Uterus (tissue), 2 donors: Measurements from ENCODE around the gene GAS2L2.

Source experiments
- CTCF ChIP-seq, 4 experiments: fragments of 200-600 bp in 2 of 4; fragments of 450-650 bp in 2 of 4; sonication (generic) in 2 of 4; IDR thresholded peaks; one replicate each; pipeline ENCODE4 v1.5.1; 2016 to 2019; ENCODE audit warnings: antibody characterized with exemption in 4 of 4, mild to moderate bottlenecking in 2 of 4, moderate library complexity in 1 of 4
- POLR2A ChIP-seq, 2 donors: fragments of 450-650 bp; IDR thresholded peaks; one replicate each; pipeline ENCODE4 v1.6.1; 2016; ENCODE audit warnings: antibody characterized with exemption in 2 of 2, mild to moderate bottlenecking in 1 of 2, moderate library complexity in 1 of 2

- TF ChIP-seq CTCF (IDR thresholded peaks at IDR 0.05) = no peak
- TF ChIP-seq POLR2A (IDR thresholded peaks at IDR 0.05) = no peak
Measured at GRCh38 chr17:35740997-35741931, 11.8 kb downstream of the GAS2L2 start.
